DOHH2 (cell line): ENCODE data around the gene MAP3K20.

ENCODE experiments used
- CTCF ChIP-seq: fragments of 200-600 bp; sonication (generic); IDR thresholded peaks from one replicate; pipeline ENCODE4 v1.5.1; 2014; ENCODE audit warnings: antibody characterized with exemption, mild to moderate bottlenecking, low read depth, low read length; ENCODE audit not compliant: poor library complexity, severe bottlenecking
- EZH2phosphoT487 ChIP-seq: fragments of 200-600 bp; sonication (generic); IDR thresholded peaks from 2 replicates; pipeline ENCODE4 v1.6.1; 2017; ENCODE audit warnings: borderline replicate concordance, mild to moderate bottlenecking, antibody characterized with exemption, low read length, moderate library complexity, mixed read lengths

- TF ChIP-seq CTCF = no peak
- TF ChIP-seq EZH2phosphoT487 = no peak
Measured at GRCh38 chr2:173195100-173195499, 119.5 kb downstream of the MAP3K20 start.
